GM12865 (cell line): ENCODE measurements around the gene GABRB2.

Experiments
- DNase-seq: peaks from one replicate; pipeline ENCODE4 v3.0.0; 2010; ENCODE audit warnings: low read depth
- H3K4me3 ChIP-seq: 2 replicates; pipeline ENCODE4 v1.5.1; 2011; ENCODE audit warnings: mild to moderate bottlenecking, low read depth, low read length, control low read depth
- TF ChIP-seq, protein P1 (sequence below): IDR thresholded peaks from 2 replicates; pipeline ENCODE4 v1.5.1; 2011; ENCODE audit warnings: low read length, control low read depth, low read depth, inconsistent platforms; ENCODE audit not compliant: insufficient read depth; ENCODE audit errors: missing control alignments

GABRB2 gene

DNA sequence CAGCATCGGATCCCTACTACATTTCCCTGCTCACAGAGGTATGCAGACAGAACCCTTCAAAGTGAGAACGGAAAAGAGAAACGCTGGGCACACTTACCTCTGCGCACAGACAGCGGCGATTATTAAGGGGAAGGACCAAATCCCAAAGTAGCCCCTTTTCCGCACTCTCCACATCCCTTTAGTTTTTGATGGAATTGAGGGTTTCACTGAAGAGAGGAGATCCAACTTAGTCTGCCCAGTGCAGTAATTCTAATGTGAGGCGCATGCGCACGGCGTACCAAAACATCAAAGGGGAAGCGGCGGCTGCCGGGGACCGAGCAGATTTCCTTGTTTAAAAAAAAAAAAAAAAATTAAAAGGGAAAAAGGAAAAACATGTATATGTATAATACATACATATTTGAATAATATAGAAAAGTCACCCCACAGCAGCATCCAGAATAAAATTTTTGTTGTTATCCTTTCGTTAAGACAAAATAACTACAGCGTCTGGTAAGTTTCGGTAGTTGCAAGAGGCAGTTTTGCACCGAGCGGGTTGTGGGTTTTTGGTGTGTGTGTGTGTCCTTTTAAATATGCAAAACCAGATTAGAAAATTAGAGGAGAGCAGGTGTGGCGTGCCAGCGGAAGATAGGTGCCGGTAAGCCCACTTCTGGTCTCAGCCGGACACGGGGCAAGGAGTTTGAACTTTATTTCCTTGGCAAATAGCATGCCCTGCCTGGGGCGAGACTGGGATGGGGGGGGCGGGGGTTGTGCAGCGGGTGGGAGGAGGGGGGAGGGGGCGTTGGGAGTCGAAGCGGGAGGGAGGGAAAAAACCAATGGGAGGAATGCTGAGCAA is at the start of gene GABRB2:
Gene GABRB2 (minus strand): TSS at position 256 of the 832 bp plus-strand sequence. CDS start 82 bp downstream, at position 174.
- DNase-seq: peak; percentile 78
- TF ChIP-seq, protein P1, sequence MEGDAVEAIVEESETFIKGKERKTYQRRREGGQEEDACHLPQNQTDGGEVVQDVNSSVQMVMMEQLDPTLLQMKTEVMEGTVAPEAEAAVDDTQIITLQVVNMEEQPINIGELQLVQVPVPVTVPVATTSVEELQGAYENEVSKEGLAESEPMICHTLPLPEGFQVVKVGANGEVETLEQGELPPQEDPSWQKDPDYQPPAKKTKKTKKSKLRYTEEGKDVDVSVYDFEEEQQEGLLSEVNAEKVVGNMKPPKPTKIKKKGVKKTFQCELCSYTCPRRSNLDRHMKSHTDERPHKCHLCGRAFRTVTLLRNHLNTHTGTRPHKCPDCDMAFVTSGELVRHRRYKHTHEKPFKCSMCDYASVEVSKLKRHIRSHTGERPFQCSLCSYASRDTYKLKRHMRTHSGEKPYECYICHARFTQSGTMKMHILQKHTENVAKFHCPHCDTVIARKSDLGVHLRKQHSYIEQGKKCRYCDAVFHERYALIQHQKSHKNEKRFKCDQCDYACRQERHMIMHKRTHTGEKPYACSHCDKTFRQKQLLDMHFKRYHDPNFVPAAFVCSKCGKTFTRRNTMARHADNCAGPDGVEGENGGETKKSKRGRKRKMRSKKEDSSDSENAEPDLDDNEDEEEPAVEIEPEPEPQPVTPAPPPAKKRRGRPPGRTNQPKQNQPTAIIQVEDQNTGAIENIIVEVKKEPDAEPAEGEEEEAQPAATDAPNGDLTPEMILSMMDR: no peak
- H3K4me3 ChIP-seq: peak within 1 kb of the TSS; percentile 87

DNA sequence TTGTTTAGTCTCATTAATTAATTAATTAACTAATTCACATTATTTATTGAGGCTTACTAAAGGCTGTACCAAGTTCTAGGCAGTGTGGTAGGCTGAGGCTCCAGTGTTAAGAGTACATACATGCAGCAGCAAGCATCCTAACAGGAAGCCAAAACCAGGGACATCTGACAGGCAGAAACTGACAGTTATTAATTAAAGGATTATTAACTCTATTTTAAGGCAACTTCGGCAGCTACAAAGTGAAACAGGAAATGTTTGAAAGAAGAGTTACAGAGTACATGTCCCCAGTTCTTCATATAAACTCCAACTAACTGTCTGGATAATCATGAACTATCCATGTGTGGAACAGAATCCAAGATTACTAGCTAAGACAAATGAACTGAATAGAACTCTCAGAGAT is 39.3 kb upstream of the GABRB2 start:
- TF ChIP-seq, protein P1: no peak
- DNase-seq: no peak
- no peak overlapping the region for H3K4me3 ChIP-seq

DNA sequence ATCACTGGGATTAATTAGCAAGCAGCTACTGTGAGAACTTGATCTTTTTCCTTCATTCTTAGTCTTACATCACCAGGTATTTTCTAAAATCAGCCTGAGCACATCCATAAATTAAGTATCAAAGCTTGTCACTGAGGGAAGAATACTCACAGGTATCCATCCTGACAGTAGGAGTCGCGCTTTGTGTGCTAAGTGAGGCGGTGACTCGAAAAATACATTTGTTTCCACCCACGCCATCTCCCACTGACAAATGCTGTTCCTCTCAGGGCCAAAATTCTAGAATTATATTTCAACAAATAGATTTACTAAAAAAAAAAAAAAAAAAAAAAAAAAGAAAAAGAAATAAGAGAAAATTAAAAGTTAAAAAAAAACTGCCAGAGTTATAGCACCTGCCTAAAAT is 34.1 kb upstream of the GABRB2 start:
- TF ChIP-seq, protein P1: no peak
- no peak for DNase-seq
- no peak overlapping the region for H3K4me3 ChIP-seq

DNA sequence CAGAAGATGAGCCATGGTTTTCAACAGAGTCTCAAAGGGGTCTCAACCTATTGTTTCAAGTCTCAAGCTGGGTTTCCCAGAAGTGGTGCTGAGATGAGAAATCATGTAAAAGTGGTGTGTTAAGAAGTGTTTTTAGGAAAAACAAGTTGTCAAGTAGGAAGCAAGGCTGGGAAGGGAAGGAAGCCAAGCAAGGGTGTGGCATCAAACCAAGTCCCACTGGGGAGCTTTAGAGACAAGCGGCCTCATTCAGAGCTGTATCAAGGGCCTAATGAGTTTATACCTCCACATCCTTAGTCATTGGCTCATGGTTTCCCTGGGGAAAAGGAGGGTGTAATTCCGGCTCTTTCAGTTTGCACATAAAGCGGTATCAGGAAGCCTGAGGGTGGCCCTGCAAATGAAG is 26.4 kb upstream of the GABRB2 start:
- no peak overlapping the region for H3K4me3 ChIP-seq
- TF ChIP-seq, protein P1: no peak
- DNase-seq: no peak

DNA sequence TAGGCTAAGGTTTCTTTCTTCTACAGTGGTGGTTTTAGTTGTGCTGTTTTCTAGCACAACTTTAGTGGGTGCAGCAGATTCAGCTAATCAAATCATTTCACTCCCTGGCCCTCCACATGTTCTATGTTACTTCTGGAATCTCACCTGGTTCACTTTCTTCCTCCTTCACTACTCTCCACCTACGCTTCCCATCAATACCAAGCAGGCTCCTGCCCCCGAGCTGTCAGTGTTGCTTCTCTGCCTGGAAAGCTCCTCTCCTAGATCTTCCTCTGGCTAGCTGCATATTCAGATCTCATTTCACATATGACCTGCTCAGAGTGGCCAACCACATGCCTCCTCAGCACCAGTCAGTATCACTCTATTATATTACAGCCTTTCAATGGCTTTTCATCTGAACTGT is 19.6 kb upstream of the GABRB2 start:
- no peak for DNase-seq
- TF ChIP-seq, protein P1: no peak
- no peak overlapping the region for H3K4me3 ChIP-seq

DNA sequence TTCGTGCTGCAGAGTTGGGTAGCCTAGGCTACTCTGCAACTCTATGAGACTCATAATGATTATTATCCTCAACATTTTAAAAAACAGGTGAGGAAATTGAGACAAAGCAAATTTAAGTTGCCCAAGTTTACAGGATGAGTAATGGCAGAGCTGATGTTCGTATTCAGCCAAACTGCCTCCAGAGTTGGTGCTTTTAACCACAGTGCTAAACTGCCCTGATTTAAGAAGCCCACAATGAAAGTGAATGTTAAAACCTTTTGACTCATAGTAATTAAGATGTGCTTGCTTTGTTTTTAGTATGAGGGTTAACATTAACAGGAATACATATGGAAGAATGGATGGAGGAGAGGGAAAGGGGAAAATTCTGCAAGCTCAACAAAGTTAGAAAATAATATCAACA is 15.9 kb upstream of the GABRB2 start:
- peak; percentile 7 for DNase-seq
- H3K4me3 ChIP-seq: no peak overlapping the region
- TF ChIP-seq, protein P1: no peak

DNA sequence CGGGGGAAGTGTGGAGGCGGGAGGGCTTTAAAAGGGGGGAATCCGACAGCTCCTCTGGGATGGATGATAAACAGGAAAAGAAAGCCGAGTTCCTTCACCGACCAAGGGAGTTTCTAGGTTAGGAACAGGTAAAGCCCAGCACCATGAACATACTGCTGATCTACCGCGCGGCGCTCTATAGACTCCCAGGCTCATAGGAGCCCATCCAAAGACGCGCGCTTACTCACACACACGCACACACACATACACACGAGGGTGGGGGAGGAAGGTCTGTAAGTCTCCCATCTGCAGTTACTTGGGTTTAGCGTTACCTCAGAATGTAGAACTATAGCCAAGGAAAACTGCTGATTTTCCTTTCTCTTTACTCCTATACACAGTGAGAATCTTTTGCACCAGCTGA is 2.6 kb upstream of the GABRB2 start:
- TF ChIP-seq, protein P1: no peak
- no peak overlapping the region for H3K4me3 ChIP-seq
- no peak for DNase-seq
